ENCODE measurements around the gene SNPH.

SNPH gene

GRCh38 chr20:1287787-1288569 is 21.9 kb downstream of the SNPH start:
- DNase-seq, result no peak

GRCh38 chr20:1291191-1291741 is 25.2 kb downstream of the SNPH start:
- peak; percentile 41 for DNase-seq

- DNase-seq, result no peak
These were observed 26.5 kb downstream of the SNPH start for GRCh38 chr20:1292620-1293019.

GRCh38 chr20:1293641-1294379 is 27.7 kb downstream of the SNPH start:
- no peak for DNase-seq

- DNase-seq, result no peak
These were observed 28.4 kb downstream of the SNPH start for GRCh38 chr20:1294497-1294896.

GRCh38 chr20:1295276-1295930 is 29.3 kb downstream of the SNPH start:
- no peak for DNase-seq

DNA sequence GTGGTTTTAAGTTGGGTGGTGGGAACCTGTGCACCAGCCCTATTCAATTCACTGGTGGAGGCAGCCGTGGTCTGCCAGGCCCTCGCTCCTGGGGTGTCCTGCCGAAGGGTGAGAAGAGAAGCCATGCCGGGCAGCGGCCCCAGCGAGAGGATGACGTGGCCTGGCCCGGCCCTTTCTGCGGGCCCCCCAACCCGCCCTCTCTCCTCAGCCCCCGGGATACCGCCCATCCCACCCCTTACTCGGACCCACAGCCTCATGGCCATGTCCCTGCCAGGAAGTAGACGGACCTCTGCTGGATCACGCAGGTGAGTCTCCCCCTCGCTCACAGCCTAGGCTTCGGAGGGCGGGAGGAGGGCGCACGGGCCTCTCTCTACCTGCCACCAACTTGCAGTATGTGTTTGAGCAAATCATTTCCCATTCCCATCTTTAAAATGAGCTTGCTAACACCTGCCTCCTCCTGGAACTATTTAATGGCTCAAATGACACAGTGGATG is 30.1 kb downstream of the SNPH start:
- DNase-seq, result no peak

DNA sequence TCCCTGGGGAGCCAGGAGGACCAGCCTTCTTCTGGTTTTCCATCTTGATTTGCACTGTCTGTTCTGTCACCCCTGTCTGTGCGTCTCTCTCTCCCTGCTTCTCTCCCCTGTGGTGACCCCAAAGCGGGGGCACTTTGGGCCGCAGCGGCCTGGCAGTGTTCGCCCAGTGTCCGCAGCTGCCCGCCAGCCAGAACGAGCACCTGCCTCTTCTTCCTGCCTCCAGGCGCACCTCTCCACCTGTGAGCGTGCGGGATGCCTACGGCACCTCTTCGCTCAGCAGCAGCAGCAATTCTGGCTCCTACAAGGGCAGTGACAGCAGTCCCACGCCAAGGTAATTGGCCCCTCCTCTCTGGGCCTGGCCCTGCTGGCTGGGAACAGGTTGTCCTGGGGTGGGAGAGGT is 30.8 kb downstream of the SNPH start:
- no peak for DNase-seq

DNA sequence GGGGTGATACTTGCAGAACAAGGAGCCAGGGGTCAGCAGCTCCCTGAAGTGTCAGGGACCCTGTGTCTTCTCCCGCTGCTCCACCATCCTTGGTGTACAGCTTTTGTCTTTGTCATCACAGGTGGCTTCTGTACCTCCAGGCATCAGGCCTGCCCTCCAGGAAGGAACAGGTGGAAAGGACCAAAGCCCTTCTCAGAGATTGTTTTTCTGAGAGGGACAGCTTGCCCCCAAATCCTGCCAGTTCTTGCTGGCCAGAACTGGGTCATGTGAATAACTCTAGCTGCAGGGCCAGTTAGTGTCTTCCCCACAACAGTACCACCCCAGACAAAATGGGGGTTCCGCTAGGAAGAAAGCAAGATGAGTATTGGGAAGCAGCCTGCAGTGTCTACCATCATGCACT is 31.4 kb downstream of the SNPH start:
- DNase-seq, result no peak

GRCh38 chr20:1298166-1298565 is 32.1 kb downstream of the SNPH start:
- no peak for DNase-seq

DNA sequence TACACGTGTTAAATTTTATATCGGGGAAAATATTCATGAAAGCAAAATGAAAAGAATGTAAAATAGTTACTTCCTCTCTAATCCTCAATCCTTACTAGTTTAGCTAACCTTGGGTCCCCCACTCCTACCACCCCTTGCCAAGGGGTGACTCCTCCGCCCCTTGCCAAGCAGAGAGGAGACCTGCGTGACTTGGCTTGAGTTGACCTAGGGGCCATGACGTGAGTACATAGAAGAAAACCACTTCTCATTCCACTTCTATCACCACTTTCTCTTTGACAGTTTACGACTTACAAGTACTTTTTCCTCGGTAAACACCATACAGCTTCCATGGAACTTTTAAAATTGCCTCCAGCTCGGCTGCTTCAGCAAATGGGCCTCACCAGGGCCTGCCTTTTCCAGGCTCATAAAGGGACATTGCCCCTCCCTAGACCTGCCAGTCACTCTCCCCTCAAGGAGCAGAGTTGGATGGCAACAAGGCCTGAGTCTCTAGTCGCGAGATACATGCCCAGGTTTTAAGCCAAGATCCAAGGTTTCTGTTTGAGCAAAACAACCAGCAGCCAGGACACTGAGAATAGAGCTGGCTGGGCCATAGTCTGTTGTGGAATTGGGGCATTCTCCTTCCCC is 32.9 kb downstream of the SNPH start:
- DNase-seq, result no peak

DNA sequence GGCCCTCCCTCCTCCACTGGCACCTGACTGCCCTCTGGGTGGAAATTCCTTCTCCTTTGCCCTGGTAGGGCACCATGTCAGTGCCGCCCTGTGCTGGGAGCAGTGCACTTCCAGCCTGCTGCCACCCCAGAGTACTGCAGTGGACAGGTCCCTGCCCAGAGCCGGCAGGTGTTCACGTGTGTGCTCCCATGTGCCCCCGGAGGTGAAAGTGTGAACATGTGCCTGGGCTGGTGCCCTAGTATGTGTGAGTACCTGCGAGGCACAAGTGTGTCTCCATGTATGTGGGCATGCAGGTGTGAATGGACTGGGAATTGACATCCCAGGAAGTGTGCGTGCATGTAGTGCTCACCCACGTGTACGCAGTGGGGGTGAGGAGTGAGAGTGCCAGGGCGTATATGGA is 33.4 kb downstream of the SNPH start:
- no peak for DNase-seq

- DNase-seq, result no peak
These were observed 34.2 kb downstream of the SNPH start for GRCh38 chr20:1300083-1300840.

- peak; percentile 45 for DNase-seq
These were observed 35.0 kb downstream of the SNPH start for GRCh38 chr20:1301031-1301529.

GRCh38 chr20:1302685-1303541 is 36.8 kb downstream of the SNPH start:
- DNase-seq, result peak; percentile 76

GRCh38 chr20:1304710-1305515 is 38.8 kb downstream of the SNPH start:
- DNase-seq, result no peak

DNA sequence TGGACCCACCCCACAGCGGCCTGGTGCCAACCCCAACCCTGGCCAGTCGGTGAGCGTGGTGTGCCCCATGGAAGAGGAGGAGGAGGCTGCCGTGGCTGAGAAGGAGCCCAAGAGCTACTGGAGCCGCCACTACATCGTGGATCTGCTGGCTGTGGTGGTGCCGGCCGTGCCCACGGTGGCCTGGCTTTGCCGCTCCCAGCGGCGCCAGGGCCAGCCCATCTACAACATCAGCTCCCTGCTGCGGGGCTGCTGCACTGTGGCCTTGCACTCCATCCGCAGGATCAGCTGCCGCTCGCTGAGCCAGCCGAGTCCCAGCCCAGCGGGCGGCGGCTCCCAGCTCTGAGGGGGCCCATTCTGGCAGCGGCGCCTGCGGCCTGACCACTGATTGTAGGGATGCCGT is 39.6 kb downstream of the SNPH start:
- peak; percentile 75 for DNase-seq

- no peak for DNase-seq
These were observed 40.4 kb downstream of the SNPH start for GRCh38 chr20:1306316-1307135.

DNA sequence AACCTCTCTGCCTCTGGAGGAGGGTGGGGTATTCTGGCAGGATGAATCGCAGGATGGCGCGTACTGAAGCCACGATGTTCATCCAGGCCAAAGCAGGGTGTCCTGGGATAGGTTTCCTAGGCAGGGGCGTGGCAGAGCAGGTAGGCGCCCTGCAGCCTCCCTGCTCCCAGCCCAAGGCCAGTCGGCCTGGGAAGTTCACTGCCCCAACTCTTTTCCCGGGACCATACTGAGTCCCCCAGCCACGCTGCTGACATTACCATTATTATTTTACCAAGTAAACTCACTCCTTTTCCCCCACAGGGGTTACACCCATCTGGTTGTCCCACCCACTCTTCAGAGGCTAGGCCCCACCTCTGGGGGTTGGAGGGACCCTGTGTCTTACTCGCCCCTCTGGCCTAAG is 41.1 kb downstream of the SNPH start:
- DNase-seq, result no peak
